Measurements from ENCODE around the gene PEX14. TPM values are rescaled to one million over a fixed set of nuclear protein-coding genes. Genes with fewer than 3 reads are reported as not detected.

PEX14 gene
- total RNA-seq, 1 donor from 2014 or later = 27.0 TPM

GRCh38 chr1:10659646-10660540 is 185.1 kb downstream of the PEX14 start:
- intact Hi-C loops (cut with micrococcal nuclease) = no loop called here

GRCh38 chr1:10661453-10661852 is 186.7 kb downstream of the PEX14 start:
- intact Hi-C loops (cut with micrococcal nuclease) = no loop called here

GRCh38 chr1:10662090-10662688 is 187.4 kb downstream of the PEX14 start:
- intact Hi-C loops (cut with micrococcal nuclease) = no loop called here

GRCh38 chr1:10662824-10663677 is 188.3 kb downstream of the PEX14 start:
- intact Hi-C loops (cut with micrococcal nuclease) = no loop called here

- intact Hi-C loops (cut with micrococcal nuclease) = no loop called here
Measured at GRCh38 chr1:10663678-10664035, 188.9 kb downstream of the PEX14 start.

GRCh38 chr1:10664251-10664650 is 189.5 kb downstream of the PEX14 start:
- intact Hi-C loops (cut with micrococcal nuclease) = no loop called here

GRCh38 chr1:10665226-10665625 is 190.5 kb downstream of the PEX14 start:
- intact Hi-C loops (cut with micrococcal nuclease) = no loop called here

GRCh38 chr1:10665930-10666850 is 191.4 kb downstream of the PEX14 start:
- intact Hi-C loops (cut with micrococcal nuclease) = no loop called here

GRCh38 chr1:10667861-10668761 is 193.4 kb downstream of the PEX14 start:
- intact Hi-C loops (cut with micrococcal nuclease) = no loop called here

GRCh38 chr1:10669570-10669969 is 194.8 kb downstream of the PEX14 start:
- intact Hi-C loops (cut with micrococcal nuclease) = no loop called here

GRCh38 chr1:10670190-10670589 is 195.4 kb downstream of the PEX14 start:
- intact Hi-C loops (cut with micrococcal nuclease) = no loop called here

GRCh38 chr1:10671090-10671489 is 196.3 kb downstream of the PEX14 start:
- intact Hi-C loops (cut with micrococcal nuclease) = no loop called here

GRCh38 chr1:10671622-10672342 is 197.0 kb downstream of the PEX14 start:
- intact Hi-C loops (cut with micrococcal nuclease) = no loop called here

GRCh38 chr1:10672343-10673050 is 197.7 kb downstream of the PEX14 start:
- intact Hi-C loops (cut with micrococcal nuclease) = no loop called here

GRCh38 chr1:10673109-10673711 is 198.5 kb downstream of the PEX14 start:
- intact Hi-C loops (cut with micrococcal nuclease) = no loop called here

GRCh38 chr1:10674222-10674621 is 199.5 kb downstream of the PEX14 start:
- intact Hi-C loops (cut with micrococcal nuclease) = no loop called here

GRCh38 chr1:10674700-10675609 is 200.2 kb downstream of the PEX14 start:
- intact Hi-C loops (cut with micrococcal nuclease) = no loop called here

Data from T-helper 1 cell treated with Interleukin-12 subunit alpha and Interleukin-12 subunit beta and Interleukin-4 antibody, amounts not matched to agents 30 ng/mL and 1 ng/mL, for 36 hours (primary cell).